ENCODE results near the gene KLHL7.
A peak's percentile ranks its signal among the peaks of the same experiment; 100 is the strongest.
"Not testable (repeated sequence)": the region's sequence is repeated elsewhere in the genome, so short reads cannot be mapped to it uniquely, and the experiment has no call there.

The KLHL7 gene

DNA sequence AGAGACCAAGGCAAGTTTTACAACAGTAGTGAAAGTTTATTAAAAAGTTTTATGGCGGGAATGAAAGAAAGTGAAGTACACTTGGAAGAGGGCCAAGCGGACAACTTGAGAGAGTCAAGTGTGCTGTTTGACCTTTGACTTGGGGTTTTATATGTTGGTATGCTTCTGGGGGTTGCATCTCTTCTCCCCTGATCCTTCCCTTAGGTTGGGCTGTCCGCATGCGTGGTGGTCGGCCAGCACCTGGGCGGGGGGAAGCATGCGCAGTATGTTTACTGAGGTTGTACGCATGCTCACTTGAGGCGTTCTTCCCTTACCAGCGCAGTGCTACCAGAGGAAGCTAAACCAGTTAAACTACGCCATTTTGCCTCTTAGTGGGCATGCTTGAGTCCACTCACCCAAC, 108.2 kb downstream of the KLHL7 start:
- DNase-seq (ENCODE audit: low spot score): no peak

DNA sequence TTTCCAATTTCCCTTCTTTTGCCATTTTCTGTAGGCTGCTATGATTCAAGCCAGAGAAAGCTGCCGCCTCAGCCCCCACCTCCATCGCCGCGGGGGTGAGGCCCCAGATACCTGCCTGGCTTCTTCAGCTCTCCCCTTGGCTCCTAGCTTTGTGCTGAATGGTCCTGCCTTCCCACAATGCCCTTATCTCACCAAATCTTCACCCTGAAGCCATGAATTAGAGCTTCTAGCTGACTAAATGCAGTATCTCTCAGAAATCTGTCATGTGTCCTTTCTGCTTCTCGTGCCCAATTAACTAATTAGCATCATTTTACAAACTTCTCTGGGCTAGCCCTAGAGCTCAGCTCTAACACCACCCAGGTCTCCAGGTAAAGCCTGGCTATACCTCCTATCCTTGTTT, 108.8 kb downstream of the KLHL7 start:
- DNase-seq (ENCODE audit: low spot score): peak; percentile 64

DNA sequence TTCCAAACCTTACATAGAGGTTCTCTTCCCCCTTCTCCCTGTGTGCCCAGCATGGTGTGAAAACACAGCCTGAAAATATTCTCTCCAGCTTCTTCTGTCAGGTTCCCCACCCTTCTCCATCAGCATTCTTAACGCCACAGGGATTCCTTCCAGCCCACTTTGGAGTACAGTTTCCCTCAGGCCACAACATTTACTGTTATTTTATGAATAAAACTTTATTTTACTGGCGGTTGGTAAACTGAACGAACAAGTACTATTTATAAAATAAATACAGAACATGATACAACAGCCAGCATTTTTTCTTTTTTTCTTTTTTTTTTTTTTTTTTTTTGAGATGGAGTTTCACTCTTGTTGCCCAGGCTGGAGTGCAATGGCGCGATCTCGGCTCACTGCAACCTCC, 109.4 kb downstream of the KLHL7 start:
- no peak for DNase-seq (ENCODE audit: low spot score)

DNA sequence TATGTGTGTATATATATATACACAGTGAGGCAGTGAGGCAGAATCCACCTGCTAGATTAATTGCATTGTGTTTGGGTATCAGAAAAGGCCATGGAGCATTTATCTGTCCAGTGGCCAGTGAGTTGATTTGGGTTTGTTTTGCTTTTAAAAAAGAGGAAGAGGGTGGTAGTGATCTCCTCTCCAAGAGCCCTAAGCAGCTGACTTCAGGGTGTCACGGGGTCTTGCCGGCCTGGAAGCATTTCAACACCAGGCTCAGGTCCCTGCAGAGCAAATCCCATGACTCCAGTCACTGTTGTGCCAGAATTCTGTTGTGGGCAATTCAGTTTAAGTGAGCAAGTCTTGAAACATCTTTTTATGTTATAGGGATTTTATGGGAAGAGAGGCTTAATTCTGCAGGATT, 110.4 kb downstream of the KLHL7 start:
- DNase-seq (ENCODE audit: low spot score): no peak

DNA sequence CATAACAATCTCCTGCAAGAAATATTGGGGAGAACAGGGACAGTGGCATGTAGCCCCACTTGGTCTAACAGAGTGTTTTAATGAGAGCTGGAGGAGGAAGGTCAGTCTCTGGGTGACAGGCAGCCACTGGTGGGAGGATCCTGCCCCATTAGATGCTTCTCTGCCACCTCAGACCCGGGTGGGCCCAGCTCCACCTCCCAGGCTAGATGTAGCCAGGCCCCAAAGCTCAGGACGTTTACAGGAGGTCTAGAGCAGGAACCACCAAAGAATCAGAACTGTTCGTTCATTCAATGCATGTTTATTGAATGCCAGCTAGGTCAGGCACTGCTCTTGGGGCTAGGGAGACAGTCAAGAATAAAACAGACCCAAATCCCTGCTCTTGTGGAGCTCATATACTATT, 112.6 kb downstream of the KLHL7 start:
- DNase-seq (ENCODE audit: low spot score): no peak

- no peak for DNase-seq (ENCODE audit: low spot score)
Observed at GRCh38 chr7:23220690-23221305, 115.2 kb downstream of the KLHL7 start.

DNA sequence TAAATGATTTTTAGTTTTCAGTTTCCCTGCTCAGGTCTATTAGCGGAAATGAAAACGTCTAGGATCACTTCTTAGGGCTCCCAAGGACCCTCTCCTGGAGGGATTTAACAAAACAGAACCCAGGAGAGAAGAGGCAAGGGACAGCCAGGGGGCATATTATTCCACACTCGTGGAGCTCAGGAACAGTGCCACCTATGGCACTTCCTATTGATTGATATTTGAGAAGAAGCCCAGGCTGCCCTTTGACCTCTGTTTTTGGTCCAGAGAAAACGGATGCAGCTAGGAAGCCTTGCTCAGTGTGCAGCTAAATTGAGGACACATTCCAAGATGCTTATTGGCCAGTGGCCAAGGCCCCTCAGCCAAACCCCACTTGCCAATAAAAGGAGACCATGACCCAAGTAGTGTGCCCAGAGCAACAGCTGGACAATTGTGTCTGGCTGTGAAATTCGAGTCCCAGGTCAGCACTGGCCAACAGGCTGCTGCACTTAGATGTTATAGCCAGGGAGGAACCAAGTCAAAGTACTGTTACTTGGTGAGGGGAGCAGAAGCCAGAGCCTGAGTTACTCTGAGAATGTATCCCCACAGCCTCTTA, 117.0 kb downstream of the KLHL7 start:
- DNase-seq (ENCODE audit: low spot score): no peak

GRCh38 chr7:23224364-23224763, 118.8 kb downstream of the KLHL7 start:
- DNase-seq (ENCODE audit: low spot score): not testable (repeated sequence)

DNA sequence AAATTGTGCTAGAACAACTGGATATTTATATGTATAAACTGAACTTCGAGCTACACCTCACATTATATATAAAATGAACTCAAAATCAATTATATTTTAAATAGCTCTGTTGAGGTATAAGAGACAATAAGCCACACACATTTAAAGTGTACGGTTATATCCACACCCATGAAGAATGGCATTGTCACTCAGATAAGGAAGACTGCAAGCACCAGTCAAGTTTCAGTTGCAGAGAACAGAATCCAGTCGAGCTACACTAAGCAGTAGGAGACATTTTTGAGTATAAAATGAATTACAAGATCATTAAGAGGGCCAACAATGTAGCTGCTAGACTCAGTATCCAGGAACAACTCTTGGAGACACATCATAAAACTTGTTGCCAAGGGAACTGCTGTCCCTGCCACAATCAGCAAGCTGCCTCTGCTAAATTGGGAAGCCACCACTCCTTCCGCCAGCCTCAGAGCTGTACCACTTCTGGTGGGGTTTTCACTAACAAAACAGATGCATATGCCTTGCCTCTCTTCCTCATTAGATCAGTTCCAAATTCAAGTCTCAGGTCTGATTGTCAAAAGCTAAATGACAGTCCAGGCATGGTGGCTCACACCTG, 121.4 kb downstream of the KLHL7 start:
- DNase-seq (ENCODE audit: low spot score): no peak

All from SK-N-DZ (cell line).